ENCODE data around the gene CTNND1.
A peak's percentile ranks its signal among the peaks of the same experiment; 100 is the strongest.
"Not testable (repeated sequence)": the region's sequence is repeated elsewhere in the genome, so short reads cannot be mapped to it uniquely, and the experiment has no call there.

CTNND1 gene, protein sequence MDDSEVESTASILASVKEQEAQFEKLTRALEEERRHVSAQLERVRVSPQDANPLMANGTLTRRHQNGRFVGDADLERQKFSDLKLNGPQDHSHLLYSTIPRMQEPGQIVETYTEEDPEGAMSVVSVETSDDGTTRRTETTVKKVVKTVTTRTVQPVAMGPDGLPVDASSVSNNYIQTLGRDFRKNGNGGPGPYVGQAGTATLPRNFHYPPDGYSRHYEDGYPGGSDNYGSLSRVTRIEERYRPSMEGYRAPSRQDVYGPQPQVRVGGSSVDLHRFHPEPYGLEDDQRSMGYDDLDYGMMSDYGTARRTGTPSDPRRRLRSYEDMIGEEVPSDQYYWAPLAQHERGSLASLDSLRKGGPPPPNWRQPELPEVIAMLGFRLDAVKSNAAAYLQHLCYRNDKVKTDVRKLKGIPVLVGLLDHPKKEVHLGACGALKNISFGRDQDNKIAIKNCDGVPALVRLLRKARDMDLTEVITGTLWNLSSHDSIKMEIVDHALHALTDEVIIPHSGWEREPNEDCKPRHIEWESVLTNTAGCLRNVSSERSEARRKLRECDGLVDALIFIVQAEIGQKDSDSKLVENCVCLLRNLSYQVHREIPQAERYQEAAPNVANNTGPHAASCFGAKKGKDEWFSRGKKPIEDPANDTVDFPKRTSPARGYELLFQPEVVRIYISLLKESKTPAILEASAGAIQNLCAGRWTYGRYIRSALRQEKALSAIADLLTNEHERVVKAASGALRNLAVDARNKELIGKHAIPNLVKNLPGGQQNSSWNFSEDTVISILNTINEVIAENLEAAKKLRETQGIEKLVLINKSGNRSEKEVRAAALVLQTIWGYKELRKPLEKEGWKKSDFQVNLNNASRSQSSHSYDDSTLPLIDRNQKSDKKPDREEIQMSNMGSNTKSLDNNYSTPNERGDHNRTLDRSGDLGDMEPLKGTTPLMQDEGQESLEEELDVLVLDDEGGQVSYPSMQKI

DNA sequence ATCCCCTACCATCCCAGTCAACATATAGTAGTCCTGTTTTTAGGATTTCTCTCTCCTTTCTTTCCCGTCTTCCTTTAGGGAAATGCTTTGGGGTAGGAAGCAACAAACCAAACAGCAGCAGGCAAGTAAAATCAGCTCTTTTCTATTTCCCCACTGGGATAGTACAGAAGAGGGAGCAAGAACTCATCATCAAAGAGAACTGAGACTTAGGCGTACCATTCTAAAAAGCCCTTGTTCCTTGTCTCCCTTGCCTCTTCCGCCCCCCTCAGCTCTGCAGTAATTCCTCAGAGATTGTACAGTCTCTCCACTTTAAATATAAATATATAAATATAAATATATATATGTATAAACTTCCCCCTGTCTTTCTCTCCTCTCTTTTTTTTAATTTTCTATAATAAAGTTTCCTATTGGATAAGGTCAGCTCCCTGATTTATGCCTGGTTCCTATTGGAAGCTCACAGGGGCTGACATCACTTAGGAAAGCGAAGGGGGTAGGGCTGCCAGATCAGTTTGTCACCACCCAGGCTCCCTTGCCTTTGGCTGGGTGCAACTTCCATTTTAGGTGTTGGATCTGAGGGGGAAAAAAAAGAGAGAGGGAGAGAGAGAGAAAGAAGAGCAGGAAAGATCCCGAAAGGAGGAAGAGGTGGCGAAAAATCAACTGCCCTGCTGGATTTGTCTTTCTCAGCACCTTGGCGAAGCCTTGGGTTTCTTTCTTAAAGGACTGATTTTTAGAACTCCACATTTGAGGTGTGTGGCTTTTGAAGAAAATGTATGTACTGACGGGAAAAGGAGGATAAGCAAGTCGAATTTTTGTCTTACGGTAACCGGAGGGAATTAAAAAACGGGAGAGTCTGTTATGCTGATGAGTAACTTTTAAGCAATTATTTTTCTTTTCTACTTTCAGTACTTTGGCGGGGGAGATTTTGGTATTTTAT, at the start of gene CTNND1:
CTNND1 (plus strand) TSS at position 502 of the 934 bp plus-strand sequence. CDS start 29,677 bp downstream, outside the sequence.
- DNase-seq (ENCODE audit: low read depth in 3 of 3, low spot score in 1 of 3), result no peak

DNA sequence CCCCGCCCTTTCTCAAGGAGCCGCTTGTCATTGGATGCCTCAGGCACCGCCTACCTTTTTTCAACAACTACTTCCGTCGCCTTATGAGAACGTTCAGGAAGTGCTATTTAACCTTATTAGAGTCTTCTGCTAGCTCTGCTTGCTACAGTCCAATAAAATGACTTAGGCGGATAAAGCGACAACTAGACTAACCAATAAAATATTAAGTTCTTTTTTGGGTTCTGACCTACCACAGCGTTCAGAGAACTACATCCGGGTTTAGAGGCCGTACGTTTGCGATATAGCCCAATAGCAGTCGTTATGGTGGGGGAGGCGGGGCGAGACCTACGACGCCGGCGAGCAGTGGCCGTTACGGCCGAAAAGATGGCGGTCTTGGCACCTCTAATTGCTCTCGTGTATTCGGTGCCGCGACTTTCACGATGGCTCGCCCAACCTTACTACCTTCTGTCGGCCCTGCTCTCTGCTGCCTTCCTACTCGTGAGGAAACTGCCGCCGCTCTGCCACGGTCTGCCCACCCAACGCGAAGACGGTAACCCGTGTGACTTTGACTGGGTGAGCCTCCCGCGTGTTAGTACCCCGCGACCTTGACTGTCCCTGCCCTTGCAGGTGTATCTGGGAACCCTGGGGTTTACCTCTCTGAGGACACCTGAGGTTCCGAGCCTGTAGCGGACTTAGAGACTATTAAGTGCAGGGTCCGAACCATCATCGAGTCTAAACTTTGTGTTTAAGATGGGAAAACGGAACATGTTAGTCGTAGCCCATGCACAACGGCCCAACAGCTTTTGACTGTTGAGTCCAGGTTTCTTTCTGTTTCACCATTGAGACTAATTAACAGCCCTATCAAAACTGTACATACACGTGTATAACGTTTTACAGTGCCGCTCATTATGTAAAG, 49.1 kb upstream of the CTNND1 start, which contains the start of gene TMX2:
TMX2 (plus strand) TSS at position 338 of the 895 bp plus-strand sequence; CDS start at position 364, 26 bp downstream.
- peak; percentile 71 to 76 (median 72) for DNase-seq (ENCODE audit: low read depth in 3 of 3, low spot score in 1 of 3)

DNA sequence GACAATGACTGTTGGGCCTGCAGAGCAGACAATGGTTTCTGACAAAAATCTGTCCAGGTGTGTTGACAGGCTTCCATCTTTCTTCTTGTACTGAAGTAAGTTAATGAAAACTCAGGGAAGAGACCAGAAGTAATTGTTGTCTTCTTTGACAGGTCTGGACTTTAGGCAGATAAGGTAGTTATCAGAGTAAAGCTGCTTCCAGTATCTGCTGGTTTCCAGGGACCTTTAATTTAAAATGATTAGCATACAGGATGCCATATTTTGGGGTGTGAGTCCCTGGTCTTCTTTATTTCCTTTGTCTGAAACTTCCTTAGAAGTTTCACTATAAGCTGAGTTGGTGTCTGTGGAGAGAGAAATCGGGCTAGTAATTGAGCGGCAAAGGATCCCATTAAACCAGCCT, 47.8 kb upstream of the CTNND1 start:
- no peak for DNase-seq (ENCODE audit: low read depth in 3 of 3, low spot score in 1 of 3)

DNA sequence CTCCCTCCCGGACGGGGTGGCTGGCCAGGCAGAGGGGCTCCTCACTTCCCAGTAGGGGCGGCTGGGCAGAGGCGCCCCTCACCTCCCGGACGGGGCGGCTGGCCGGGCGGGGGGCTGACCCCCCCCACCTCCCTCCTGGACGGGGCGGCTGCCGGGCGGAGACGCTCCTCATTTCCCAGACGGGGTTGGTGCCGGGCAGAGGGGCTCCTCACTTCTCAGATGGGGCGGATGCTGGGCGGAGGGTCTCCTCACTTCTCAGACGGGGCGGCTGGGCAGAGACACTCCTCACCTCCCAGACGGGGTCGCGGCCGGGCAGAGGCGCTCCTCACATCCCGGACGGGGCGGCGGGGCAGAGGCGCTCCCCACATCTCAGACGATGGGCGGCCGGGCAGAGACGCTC, 44.9 kb upstream of the CTNND1 start:
- not testable (repeated sequence) for DNase-seq (ENCODE audit: low read depth in 3 of 3, low spot score in 1 of 3)

DNA sequence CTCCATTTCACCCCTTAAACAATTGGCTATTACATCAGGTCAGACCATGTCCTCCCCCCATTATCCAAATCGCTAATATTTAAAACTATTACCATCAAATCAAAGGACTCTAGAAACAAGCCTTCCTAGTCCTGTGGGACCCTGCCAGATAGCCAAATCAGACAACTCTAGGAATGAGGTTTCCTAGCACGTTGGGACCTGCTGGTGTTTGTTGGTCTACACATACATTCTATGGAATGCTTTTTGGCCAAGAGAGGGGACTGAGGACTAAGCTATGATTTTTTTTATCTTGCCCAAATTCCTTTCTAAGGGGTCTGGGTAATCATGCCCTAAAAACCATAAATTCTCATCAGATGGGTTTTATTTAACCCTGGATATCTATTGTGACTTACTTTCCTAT, 34.4 kb upstream of the CTNND1 start:
- no peak for DNase-seq (ENCODE audit: low read depth in 3 of 3, low spot score in 1 of 3)

DNA sequence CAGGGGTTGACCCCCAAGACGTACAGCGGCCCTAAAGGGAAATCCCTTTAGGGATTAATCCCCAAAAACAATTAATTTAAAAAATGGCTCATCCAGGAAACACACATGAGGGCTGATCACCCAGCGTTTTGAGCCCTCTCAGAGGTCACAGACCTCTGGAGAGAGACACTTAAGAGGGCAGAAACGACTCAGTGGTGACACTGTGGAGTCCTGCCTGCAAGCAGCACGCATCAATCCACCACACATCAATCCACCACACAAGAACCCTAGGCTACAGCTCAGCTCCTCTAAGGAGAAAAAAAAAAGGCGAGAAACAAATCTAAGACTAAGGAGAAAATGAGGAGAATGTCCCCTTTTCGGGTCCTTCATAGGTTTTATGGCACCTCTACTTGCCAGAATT, 32.8 kb upstream of the CTNND1 start:
- DNase-seq (ENCODE audit: low read depth in 3 of 3, low spot score in 1 of 3), result no peak

DNA sequence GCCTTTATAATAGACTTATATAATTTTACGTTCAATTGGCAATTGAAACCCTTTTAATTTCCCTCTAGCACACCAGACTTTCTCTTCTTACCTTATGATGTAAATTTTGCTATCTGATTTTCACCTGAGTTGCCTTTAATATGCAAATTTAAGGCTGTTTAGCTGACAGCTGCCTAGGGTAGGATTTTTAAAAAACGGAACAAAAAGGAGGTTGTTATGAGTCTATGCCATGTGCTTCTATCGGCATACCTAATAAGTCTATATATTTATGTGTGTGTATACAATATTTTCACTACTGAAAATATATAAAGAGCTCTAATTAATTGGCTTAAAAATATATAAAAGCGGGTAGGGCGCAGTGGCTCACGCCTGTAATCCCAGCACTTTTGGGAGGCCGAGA, 32.1 kb upstream of the CTNND1 start:
- DNase-seq (ENCODE audit: low read depth in 3 of 3, low spot score in 1 of 3), result no peak

DNA sequence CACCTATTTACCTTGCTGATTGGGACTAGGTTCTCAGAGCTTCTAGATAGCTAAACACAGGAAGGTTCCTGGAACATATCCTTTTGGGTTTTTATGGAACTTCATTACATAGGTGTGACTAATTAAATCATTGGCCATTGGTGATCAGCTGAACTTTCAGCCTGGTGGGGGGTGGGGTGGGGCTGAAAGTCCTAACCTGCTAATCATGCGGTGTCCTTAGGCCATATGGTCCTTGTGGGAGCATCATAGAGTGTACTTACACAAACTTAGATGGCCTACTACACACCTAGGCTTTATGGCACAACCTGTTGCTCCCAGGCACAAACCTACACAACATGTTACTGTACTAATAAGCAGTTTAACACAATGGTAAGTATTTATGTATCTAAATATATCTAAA, 28.9 kb upstream of the CTNND1 start:
- DNase-seq (ENCODE audit: low read depth in 3 of 3, low spot score in 1 of 3), result no peak

DNA sequence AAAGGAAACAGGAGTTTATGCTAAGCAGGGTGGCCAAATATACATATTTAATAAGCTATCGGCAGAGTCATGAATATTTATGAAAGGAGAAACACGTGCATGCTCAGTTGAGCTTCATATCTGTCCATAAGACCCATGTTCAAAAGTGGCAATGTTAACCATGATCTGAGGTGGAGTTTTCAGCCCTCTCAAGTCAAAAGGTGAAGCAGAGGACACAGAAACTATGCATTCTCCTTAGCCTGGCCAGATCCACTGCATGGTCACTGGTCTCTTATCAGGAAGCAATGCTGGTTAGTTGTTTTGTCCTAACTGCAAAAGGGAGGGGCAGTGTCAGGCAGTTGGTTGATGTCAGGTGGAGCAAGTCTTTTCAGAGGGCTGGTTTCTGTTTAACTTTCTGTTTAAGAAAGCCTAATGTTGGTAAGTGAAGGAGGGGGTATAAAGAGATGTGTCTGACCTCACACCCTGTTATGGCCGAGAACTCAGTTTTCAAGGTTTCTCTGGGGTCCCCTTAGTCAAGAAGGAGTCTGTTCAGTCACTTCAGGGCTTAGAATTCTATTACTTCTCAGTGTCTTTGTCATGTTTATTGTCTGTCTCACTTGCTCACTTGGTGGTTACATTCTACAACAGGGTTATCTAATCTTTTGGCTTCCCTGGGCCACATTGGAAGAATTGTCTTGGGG, 25.8 kb upstream of the CTNND1 start:
- no peak for DNase-seq (ENCODE audit: low read depth in 3 of 3, low spot score in 1 of 3)

DNA sequence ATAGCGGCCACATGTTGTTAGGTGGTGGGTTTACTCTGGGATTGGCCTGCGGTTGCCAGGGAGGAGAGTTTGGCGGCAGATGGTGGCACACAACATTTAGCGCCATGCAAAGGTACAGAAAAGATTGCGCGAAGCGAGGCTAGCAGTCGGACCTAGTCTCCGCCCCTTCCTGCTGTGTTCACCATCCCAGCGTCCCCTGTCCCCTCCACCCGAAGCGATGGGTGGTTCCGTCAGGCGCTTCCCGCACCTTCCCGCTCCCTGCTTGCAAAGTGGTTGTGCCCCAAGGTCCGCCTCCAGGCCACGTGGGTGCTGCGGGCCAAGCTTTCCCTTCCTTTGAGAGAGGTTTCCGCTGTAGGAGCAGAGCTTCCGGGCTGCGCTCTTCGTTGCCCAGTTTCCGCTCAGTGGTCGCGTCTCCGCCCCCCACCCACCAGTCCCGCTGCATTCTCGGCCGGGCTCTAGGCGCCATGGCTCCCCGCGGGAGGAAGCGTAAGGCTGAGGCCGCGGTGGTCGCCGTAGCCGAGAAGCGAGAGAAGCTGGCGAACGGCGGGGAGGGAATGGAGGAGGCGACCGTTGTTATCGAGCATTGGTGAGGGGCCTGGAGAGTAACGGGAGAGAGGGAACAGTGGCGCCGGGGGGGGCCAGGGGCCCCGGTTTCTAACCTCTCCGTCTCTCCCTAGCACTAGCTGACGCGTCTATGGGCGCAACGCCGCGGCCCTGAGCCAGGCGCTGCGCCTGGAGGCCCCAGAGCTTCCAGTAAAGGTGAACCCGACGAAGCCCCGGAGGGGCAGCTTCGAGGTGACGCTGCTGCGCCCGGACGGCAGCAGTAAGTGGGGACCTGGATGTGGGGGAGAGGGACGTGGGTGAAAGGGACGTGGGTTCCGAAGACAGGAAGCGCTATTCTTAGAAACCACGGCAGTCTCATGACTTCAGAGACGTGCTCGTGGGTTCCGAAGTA, 20.2 kb upstream of the CTNND1 start, which contains the start of gene SELENOH:
SELENOH (plus strand) TSS at position 360 of the 955 bp plus-strand sequence; CDS start at position 465, 105 bp downstream.
- DNase-seq (ENCODE audit: low read depth in 3 of 3, low spot score in 1 of 3), result peak; percentile 79 to 88 (median 83)

DNA sequence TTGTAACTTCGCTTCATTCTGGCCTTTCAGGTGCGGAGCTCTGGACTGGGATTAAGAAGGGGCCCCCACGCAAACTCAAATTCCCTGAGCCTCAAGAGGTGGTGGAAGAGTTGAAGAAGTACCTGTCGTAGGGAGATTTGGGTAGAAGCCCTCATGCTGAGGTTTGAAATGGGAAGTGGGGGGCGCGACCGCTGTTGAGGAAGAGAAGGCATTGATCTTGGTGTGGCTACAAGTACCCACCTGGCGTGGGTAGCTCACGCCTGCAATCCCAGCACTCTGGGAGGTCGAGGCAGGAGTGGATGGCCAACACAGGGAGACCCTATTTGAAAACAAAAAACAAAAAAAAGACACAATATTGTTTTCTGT, 19.5 kb upstream of the CTNND1 start:
- no peak for DNase-seq (ENCODE audit: low read depth in 3 of 3, low spot score in 1 of 3)

DNA sequence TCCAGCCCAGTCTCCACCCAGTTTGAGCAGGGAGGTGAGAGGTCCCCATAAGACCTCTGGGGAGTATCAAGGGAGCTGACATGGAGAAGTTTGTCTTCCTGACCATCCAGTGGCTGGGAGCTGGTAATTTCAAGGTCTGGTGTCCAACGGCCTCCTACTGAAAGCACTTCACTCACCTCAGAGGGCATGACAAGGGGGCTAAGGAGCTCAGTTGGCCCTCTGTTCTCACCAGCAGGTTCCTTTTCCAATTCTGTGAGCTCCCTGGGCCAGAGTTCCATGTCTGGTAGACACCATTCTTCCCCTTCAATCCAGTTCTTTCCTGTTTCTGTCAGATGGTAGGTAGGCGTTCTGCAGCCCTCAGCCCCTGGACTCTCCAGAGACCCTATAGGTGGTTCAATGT, 17.2 kb upstream of the CTNND1 start:
- no peak for DNase-seq (ENCODE audit: low read depth in 3 of 3, low spot score in 1 of 3)

DNA sequence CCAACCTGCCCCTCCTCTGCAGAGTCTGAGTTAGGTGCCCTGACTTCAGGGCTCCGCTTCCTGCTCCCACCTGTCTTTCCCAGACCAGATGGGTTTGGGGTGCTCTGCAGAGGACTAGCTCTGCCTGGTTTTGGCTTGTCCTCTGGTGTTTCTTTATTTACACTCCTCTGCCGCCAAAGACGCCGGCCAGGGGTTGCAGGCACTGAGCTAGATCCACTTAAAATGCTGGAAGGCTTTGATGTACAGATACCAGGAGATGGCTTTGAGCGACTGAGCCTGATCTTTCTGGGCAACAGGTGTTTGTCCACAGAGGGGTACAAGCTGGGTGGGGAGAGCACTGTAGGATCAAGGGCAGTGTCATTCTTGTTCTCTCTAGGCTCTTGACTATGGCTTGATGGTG, 16.4 kb upstream of the CTNND1 start:
- DNase-seq (ENCODE audit: low read depth in 3 of 3, low spot score in 1 of 3), result no peak

DNA sequence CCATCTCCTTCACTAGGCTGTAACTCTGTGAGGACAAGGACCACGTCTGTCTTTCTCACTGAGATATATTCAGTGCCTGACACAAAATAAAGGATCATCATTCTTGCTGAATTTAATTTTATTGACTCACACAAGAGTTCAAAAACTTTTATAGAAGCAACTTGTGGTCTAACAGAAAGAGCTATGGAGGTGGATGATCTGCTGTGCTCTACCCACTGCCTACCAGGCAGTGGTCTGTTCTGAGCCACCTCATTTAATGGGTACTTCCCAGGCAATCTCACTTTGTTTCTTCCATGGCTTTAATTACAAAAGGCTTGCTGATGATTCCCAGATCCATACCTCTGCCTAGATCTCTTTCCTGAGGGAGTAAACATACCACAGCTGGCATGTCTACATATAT, 14.7 kb upstream of the CTNND1 start:
- DNase-seq (ENCODE audit: low read depth in 3 of 3, low spot score in 1 of 3), result no peak

DNA sequence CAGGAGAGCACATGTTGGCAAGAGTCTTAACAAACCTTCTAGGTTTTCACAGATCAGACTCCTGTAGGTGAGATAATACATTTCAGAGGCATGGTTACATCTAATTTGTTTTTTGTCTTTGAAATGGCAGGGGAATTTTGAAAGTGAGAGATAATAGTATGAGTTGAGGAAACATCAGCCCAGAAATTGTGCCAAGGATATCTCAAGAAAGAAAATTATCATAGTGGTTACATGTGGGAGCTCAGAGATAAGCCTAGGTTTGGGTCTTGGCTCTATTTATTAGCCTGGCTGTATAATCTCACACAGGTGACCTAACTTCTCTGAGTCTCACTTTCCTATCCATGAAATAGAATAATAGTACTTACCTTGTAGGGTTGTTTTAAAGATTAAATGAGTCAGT, 10.4 kb upstream of the CTNND1 start:
- no peak for DNase-seq (ENCODE audit: low read depth in 3 of 3, low spot score in 1 of 3)

DNA sequence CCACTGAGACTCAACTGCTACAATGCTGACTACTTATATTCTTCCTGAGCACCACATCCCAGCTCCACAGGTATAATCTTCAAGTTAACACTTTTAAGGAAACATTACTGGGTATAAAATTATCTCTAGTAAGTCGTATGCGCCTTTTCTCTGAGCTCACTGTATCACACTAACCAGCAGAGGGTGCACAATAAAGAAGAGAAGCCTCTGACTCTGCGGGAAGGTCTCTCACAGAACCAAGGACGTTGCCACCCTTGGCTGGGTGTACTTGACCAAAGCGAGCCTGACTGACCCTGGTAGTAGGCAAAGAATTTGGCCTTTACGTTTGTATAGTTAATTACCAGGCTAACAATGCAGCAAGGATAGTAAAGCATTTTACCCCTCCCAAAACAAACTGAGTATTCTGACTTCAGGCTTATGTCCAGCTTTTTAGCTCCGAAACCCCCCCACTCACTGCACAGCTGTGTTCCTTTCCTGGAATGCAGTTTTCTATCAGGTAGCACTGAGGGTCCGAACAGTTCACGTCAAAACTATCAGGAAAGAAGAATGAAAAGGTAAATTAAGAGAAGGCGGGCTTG, 9.8 kb upstream of the CTNND1 start, which contains the start of gene BTBD18:
BTBD18 (minus strand) TSS at position 144 of the 578 bp plus-strand sequence. CDS start 631 bp downstream, outside the sequence.
- DNase-seq (ENCODE audit: low read depth in 3 of 3, low spot score in 1 of 3), result no peak

DNA sequence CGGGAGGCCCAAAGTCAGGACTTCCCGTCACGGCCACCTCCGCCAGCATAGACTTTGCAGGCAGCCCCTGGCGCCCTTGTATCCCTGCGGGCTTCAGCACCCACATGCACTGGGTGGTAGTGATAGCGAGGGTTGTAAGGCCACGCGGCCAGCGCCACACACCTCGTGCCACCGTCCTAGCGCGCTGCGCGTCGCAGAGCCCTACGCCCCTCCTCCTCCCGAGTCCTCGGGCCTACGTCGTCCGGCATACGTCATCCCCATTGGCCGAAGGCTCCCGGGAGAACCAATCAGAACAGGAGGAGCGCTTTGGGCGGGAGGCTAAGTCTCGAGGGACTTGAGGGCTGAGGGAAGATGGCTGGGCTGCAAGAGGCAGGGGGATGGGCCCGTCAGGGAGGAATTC, 8.6 kb upstream of the CTNND1 start:
- no peak for DNase-seq (ENCODE audit: low read depth in 3 of 3, low spot score in 1 of 3)
